RCC 7860 (cell line): ENCODE data around the gene TNFRSF17.

ENCODE experiments used
- DNase-seq: peaks from one replicate; pipeline ENCODE4 v3.0.0-alpha.2; 2015; ENCODE audit warnings: low spot score
- FAIRE-seq: peaks from 2 replicates; lab custom pipeline; 2012; peaks lifted over from hg19 to GRCh38; lab: Jason Lieb, UNC

TNFRSF17 gene

DNA sequence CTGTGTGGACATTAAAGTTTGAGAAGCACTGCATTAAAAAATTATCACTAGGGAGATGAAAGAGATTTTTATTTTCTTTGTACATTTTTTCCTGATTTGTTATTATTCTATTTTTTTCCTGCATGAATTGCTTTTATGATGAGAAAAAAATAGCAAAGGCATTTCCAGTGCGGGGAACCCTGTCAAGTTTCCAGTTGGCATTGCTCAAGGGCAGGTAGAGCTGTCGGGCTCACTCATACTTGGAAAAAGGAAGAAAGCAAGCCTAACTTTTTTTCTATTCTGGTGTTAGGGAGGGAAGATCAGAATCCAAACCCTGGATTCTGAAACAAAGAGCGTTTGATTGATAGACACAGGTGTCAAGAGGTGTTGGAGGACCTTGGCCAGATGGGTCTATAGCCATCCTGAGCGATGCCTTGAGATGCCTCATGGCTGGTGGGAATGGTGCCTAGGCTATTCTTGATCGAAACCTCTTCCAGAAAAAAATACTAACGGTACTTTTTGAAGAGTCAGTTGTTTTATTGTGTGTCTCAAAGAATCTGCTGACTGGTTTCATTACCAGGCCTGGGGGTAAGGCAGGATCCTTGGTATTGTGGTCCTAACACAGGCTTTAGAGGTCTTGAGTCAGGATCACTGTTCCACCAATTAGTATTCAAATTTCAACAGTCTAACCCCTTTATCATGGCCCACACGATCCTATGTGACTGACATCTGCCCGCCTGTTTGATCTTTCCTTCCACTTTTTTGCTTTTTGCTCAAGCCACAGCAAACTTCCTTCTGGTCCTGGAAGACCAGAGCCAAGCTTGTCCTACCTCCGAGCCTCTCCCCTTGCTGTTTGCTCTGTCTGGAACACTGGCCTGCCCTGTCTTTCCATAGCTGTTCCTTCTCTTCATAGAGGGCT, 31.7 kb downstream of the TNFRSF17 start:
- FAIRE-seq (no peak), DNase-seq (no peak)

GRCh38 chr16:12000032-12000431, 35.0 kb downstream of the TNFRSF17 start:
- FAIRE-seq (no peak), DNase-seq (no peak)

- FAIRE-seq, result no peak
- no peak for DNase-seq
Measured at GRCh38 chr16:12002447-12003006, 37.5 kb downstream of the TNFRSF17 start.

GRCh38 chr16:12006637-12007036, 41.6 kb downstream of the TNFRSF17 start:
- no peak for FAIRE-seq
- DNase-seq, result no peak

- no peak for FAIRE-seq
- no peak for DNase-seq
Measured at GRCh38 chr16:12009462-12009861, 44.5 kb downstream of the TNFRSF17 start.

DNA sequence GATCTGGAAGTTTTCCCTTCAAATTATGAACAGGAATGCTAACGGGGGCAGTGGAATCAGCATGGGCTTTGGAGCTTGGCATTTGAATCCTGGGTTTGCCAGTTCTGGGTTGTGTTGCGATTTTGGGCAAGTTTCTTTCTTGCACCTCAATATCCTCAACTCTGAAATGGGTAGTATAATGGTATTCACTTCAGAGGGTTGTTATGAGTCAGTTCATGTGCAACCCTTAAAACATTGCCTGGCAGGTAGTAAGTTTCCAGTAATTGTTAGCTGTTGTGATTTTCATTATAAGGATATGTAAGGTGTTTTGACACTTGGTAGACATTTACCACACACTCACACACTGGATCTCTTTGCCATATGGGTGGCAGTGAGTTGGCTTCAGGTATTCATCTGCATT, 44.9 kb downstream of the TNFRSF17 start:
- DNase-seq (no peak), FAIRE-seq (no peak)

- FAIRE-seq, result no peak
- no peak for DNase-seq
Measured at GRCh38 chr16:12010388-12011251, 45.6 kb downstream of the TNFRSF17 start.

DNA sequence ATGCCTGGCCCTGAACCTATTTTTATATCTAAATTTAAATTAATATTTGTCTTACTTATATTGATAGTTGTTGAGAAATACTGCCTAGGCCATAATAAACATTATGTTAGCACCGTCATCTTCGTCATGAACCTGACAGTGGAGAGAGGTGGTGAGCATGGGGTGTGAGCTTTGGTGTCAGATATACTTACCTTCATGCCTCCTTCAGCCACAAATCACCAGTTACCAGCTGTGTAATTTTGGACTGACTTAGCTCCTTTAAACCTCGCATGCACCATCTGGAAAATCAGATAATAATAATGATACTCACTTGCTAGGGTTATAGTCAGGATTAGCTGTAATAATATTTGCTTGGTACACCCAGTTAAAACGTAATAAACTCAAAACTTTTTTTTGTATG, 46.6 kb downstream of the TNFRSF17 start:
- DNase-seq, result no peak
- FAIRE-seq, result no peak

DNA sequence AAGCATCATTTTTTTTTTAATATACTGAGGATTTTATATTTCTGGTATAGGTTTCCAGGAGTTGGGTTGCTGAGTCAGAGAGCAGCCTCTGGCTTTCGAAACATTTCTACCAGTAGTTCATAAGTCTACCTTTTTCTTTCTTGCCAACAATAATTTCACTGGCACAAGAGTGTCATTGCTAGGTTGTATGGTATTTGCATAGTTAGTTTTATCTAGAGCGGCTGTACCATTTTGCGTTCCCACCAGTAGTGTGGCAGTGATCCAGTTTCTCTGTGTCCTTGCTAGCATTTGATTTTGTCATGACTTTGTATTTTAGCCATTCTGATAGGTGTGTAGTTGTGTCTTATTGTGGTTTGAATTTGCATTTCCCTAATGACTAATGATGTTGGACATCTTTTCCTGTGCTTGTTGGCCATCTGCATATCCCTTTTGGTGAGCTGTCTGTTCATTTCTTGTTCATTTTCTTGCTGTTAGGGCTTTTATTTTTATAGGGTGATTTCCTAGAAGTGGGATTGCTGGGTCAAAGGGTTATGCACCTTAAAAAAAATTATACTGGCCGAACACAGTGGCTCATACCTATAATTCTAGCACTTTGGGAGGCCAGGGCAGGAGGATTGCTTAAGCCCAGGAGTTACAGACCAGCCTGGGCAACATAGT, 51.4 kb downstream of the TNFRSF17 start:
- DNase-seq, result no peak
- no peak for FAIRE-seq

- DNase-seq, result no peak
- no peak for FAIRE-seq
Measured at GRCh38 chr16:12017558-12017957, 52.5 kb downstream of the TNFRSF17 start.
